ENCODE data around the gene TANGO2.

The TANGO2 gene

DNA sequence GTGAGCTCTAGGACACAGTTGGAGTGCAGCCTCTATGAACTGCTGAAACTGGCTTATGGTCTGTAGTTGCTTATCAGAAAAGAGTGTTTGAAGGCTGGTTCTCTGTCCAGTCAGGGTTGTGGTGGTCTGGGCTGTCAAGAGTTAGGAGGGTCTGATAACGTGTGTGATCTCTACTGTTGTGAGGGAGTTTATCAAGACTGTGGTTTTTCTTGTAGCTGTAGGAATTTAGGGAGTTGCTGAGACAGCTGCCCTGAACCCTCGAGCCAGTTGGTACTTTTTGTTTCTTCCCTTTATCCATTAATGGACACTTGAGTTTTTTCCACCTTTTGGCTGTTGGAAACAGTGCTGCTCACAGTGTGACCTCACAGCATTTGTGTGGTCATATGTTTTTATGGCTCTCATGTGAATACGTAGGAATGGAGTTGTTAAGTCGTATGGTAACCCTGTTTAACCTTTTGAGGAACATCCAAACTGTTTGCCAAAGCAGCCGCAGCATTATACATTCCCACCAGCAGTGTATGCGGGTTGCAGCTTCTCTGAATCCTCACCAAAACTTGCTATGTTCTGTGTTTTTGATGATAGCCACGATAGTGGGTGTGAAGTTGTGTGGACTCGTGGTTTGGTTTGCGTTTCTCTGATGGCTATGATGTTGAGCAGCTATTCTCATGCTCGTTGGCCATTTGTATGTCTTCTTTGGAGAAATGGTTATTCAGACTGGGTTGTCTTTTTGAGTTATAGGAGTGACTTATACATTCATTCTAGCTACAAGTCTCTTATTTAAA is 38.3 kb downstream of the TANGO2 start:
- H3K4me3 Mint-ChIP-seq = no peak overlapping the region
- no peaks in the 10 kb centered on the region for H3K27me3 Mint-ChIP-seq (ENCODE audit: low read depth)
- H3K36me3 Mint-ChIP-seq (ENCODE audit: low read depth) = no peaks in the 10 kb centered on the region
- peaks cover 10% of the 10 kb centered on the region for H3K4me1 Mint-ChIP-seq
- TF ChIP-seq, protein P1, sequence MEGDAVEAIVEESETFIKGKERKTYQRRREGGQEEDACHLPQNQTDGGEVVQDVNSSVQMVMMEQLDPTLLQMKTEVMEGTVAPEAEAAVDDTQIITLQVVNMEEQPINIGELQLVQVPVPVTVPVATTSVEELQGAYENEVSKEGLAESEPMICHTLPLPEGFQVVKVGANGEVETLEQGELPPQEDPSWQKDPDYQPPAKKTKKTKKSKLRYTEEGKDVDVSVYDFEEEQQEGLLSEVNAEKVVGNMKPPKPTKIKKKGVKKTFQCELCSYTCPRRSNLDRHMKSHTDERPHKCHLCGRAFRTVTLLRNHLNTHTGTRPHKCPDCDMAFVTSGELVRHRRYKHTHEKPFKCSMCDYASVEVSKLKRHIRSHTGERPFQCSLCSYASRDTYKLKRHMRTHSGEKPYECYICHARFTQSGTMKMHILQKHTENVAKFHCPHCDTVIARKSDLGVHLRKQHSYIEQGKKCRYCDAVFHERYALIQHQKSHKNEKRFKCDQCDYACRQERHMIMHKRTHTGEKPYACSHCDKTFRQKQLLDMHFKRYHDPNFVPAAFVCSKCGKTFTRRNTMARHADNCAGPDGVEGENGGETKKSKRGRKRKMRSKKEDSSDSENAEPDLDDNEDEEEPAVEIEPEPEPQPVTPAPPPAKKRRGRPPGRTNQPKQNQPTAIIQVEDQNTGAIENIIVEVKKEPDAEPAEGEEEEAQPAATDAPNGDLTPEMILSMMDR (IDR thresholded peaks at IDR 0.05; ENCODE audit: unreplicated experiment in 3 of 3) = no peak
- H3K27ac Mint-ChIP-seq = peak overlapping the region; percentile 19 to 57 (median 28)
- H3K9me3 Mint-ChIP-seq = no peaks in the 10 kb centered on the region

DNA sequence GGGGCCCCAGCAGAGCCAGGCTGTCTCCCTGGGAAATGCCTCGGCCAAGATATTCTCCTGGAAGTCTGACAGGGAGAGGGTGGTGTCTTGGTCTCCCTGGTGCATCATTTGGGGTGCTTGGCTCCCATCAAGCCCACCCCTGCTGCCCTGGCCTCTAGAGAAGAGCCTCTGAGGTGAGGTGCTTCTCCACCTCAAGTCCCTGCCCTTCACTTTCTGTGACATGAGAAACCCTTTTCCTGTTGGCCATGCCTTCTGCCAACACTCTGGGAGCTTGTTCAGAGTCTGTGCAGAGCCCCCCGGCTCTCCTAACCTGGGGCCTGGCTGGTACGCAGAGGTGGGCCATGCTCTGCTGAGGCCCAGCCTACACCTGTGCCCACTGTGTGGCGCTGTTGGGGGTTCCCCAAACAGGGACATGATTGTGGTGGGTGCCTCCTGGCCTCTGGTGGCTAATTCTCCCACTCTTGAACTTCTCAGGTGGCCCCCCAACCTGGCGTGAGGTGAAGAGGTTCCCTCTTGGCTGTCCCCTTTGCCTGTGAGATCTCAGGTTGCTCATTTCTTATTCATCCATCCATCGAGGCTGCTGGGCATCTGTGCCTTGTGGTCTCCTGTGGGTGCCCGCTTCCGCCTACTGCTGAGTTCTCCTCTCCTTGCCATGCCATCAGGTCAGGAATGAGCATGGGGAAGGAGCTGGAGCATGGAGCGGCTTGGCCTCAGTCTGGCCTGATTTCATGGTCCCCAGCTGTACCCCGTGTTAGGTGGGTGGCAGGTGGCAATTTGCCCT is 40.0 kb downstream of the TANGO2 start:
- no peak overlapping the region for H3K4me3 Mint-ChIP-seq
- H3K4me1 Mint-ChIP-seq = peaks cover 10% of the 10 kb centered on the region
- H3K27ac Mint-ChIP-seq = no peak overlapping the region
- H3K36me3 Mint-ChIP-seq (ENCODE audit: low read depth) = no peaks in the 10 kb centered on the region
- TF ChIP-seq, protein P1 (IDR thresholded peaks at IDR 0.05; ENCODE audit: unreplicated experiment in 3 of 3) = no peak
- H3K9me3 Mint-ChIP-seq = no peaks in the 10 kb centered on the region
- no peaks in the 10 kb centered on the region for H3K27me3 Mint-ChIP-seq (ENCODE audit: low read depth)

DNA sequence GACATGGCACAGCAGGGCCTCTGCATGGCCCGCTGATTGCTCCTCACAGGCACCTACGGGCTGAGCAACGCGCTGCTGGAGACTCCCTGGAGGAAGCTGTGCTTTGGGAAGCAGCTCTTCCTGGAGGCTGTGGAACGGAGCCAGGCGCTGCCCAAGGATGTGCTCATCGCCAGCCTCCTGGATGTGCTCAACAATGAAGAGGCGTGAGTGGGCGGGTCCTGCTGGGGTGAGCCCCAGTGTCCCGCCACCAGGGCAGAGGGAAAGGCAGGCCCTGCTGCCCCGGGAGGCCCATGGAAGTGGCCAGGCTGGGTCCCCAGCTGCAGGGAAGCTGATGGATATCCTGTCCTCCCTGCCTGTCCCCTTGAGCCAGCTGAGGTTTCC is 40.6 kb downstream of the TANGO2 start:
- no peaks in the 10 kb centered on the region for H3K36me3 Mint-ChIP-seq (ENCODE audit: low read depth)
- no peak overlapping the region for H3K4me3 Mint-ChIP-seq
- peaks cover 10% of the 10 kb centered on the region for H3K4me1 Mint-ChIP-seq
- TF ChIP-seq, protein P1 (IDR thresholded peaks at IDR 0.05; ENCODE audit: unreplicated experiment in 3 of 3) = no peak
- H3K9me3 Mint-ChIP-seq = no peaks in the 10 kb centered on the region
- no peak overlapping the region for H3K27ac Mint-ChIP-seq
- no peaks in the 10 kb centered on the region for H3K27me3 Mint-ChIP-seq (ENCODE audit: low read depth)

DNA sequence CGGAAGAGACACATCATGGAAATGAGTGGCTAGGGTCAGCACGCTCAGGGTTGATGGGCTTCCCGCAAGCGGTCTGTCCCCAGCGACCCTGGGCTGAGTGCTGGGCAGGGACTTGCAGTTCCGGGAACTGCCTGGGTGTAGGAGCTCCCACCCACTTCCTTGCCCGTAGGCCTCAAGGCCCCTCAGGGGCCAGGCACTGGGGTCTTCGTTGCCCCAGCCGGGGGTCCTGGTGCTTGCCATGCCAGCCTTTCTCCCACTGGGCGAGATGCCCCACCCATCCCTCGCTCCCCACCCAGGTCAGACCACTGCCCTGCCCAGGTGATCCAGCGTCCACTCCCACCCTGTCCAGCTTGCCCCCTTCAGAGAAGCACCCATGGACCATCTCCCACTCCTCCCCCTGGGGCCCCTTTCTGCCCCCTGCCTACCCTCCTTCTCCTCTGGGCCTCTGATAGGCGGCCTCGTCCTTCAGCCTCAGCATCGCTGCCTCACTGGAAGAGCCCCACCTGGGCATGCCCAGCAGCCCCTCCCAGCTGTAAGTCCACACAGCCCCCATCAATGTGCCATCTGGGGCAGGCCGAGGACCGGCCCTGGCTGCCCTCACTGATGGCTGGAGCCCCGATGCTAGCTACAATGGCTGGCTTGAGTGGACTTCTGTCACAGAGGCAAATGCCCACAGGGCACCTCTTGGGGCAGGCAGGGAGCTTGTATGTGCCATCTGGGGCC is 41.3 kb downstream of the TANGO2 start:
- Mint-ChIP-seq H3K36me3 (ENCODE audit: low read depth) (no peaks in the 10 kb centered on the region), H3K27ac (no peak overlapping the region), H3K9me3 (no peaks in the 10 kb centered on the region), H3K4me1 (peaks cover 10% of the 10 kb centered on the region), H3K4me3 (no peak overlapping the region), H3K27me3 (ENCODE audit: low read depth) (no peaks in the 10 kb centered on the region)
- TF ChIP-seq, protein P1 (IDR thresholded peaks at IDR 0.05; ENCODE audit: unreplicated experiment in 3 of 3) = no peak

DNA sequence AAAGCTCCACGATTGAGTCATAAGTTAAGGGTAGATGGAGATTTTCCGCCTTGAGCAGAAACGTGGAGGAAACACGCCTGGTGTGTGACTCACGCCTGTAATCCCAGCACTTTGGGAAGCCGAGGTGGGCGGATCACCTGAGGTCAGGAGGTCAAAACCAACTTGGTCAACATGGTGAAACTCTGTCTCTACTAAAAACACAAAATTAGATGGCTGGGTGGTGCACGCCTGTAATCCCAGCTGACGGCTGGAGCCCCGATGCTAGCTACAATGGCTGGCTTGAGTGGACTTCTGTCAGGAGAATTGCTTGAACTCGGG is 41.8 kb downstream of the TANGO2 start:
- no peak overlapping the region for H3K27ac Mint-ChIP-seq
- no peaks in the 10 kb centered on the region for H3K9me3 Mint-ChIP-seq
- H3K36me3 Mint-ChIP-seq (ENCODE audit: low read depth) = no peaks in the 10 kb centered on the region
- no peak overlapping the region for H3K4me3 Mint-ChIP-seq
- TF ChIP-seq, protein P1 (IDR thresholded peaks at IDR 0.05; ENCODE audit: unreplicated experiment in 3 of 3) = no peak
- H3K27me3 Mint-ChIP-seq (ENCODE audit: low read depth) = no peaks in the 10 kb centered on the region
- H3K4me1 Mint-ChIP-seq = peaks cover 10% of the 10 kb centered on the region
